Astrocyte (in vitro differentiated cells and primary cell): ENCODE measurements around the gene VWC2L. TPM values are rescaled to one million over a fixed set of nuclear protein-coding genes. Genes with fewer than 3 reads are reported as not detected.

Experiments
- DNase-seq: peaks from one replicate; pipeline ENCODE4 v3.0.0-alpha.2; 2010; ENCODE audit warnings: low read depth
- FAIRE-seq: peaks from 2 replicates; lab custom pipeline; 2011; peaks lifted over from hg19 to GRCh38; lab: Jason Lieb, UNC
- H2AFZ ChIP-seq: 2 replicates; pipeline ENCODE4 v1.6.0; 2012; ENCODE audit warnings: low read depth, low read length, inconsistent platforms
- H3K27ac ChIP-seq: 2 replicates; pipeline ENCODE4 v1.5.1; 2011; ENCODE audit warnings: low read depth, low read length, inconsistent platforms
- H3K27me3 ChIP-seq: 2 replicates; pipeline ENCODE4 v1.6.0; 2011; ENCODE audit warnings: low read length, inconsistent platforms; ENCODE audit not compliant: insufficient read depth
- H3K36me3 ChIP-seq: 2 replicates; pipeline ENCODE4 v1.5.1; 2011; ENCODE audit warnings: low read length, inconsistent platforms; ENCODE audit not compliant: insufficient read depth
- H3K4me1 ChIP-seq: 2 replicates; pipeline ENCODE4 v1.5.1; 2011; ENCODE audit warnings: low read length, inconsistent platforms; ENCODE audit not compliant: insufficient read depth
- H3K4me2 ChIP-seq: 2 replicates; pipeline ENCODE4 v1.6.0; 2012; ENCODE audit warnings: low read length, inconsistent platforms
- H3K4me3 ChIP-seq: 2 replicates; pipeline ENCODE4 v1.5.1; 2011; ENCODE audit warnings: low read depth, mild to moderate bottlenecking, low read length, inconsistent platforms; ENCODE audit not compliant: insufficient read depth
- H3K79me2 ChIP-seq: 2 replicates; pipeline ENCODE4 v1.6.0; 2012; ENCODE audit warnings: mild to moderate bottlenecking, low read length, inconsistent platforms; ENCODE audit not compliant: insufficient read depth
- H3K9ac ChIP-seq: 2 replicates; pipeline ENCODE4 v1.6.0; 2012; ENCODE audit warnings: mild to moderate bottlenecking, low read length, inconsistent platforms
- H3K9me3 ChIP-seq: 2 replicates; pipeline ENCODE4 v1.5.1; 2012; ENCODE audit warnings: low read depth, mild to moderate bottlenecking, low read length, inconsistent platforms; ENCODE audit not compliant: insufficient read depth
- H4K20me1 ChIP-seq: 2 replicates; pipeline ENCODE4 v1.6.0; 2012; ENCODE audit warnings: low read length, inconsistent platforms; ENCODE audit not compliant: insufficient read depth
- H3K27ac Mint-ChIP-seq: one replicate; pipeline ENCODE4 v1.8.0; 2021; ENCODE audit warnings: mild to moderate bottlenecking, mixed read lengths; ENCODE audit not compliant: unreplicated experiment
- H3K27me3 Mint-ChIP-seq: one replicate; pipeline ENCODE4 v1.8.0; 2021; ENCODE audit warnings: low read depth, mixed read lengths; ENCODE audit not compliant: unreplicated experiment
- H3K36me3 Mint-ChIP-seq: one replicate; pipeline ENCODE4 v1.8.0; 2021; ENCODE audit warnings: low read depth, mixed read lengths; ENCODE audit not compliant: unreplicated experiment
- H3K4me1 Mint-ChIP-seq: one replicate; pipeline ENCODE4 v1.8.0; 2021; ENCODE audit warnings: low read depth, mixed read lengths; ENCODE audit not compliant: unreplicated experiment
- H3K4me3 Mint-ChIP-seq: one replicate; pipeline ENCODE4 v1.8.0; 2021; ENCODE audit warnings: mild to moderate bottlenecking, moderate library complexity, mixed read lengths; ENCODE audit not compliant: unreplicated experiment
- H3K9me3 Mint-ChIP-seq: one replicate; pipeline ENCODE4 v1.8.0; 2021; ENCODE audit warnings: mild to moderate bottlenecking, mixed read lengths; ENCODE audit not compliant: unreplicated experiment
- CTCF ChIP-seq: IDR thresholded peaks from 2 replicates; pipeline ENCODE4 v1.5.1; 2011; ENCODE audit warnings: low read depth, mild to moderate bottlenecking, inconsistent platforms, low read length, moderate library complexity; ENCODE audit not compliant: insufficient read depth
- EZH2 ChIP-seq: IDR thresholded peaks from 2 replicates; pipeline ENCODE4 v1.6.1; 2012; ENCODE audit warnings: mild to moderate bottlenecking, low read length, inconsistent platforms; ENCODE audit not compliant: insufficient read depth
- total RNA-seq: library from RNA; stranded (reverse); gene quantifications from 2 replicates; pipeline ENCODE4 v1.2.1, GENCODE V29; 2021

The VWC2L gene
- total RNA-seq, 1 donor from 2014 or later = not detected

GRCh38 chr2:214593727-214594126, 182.9 kb downstream of the VWC2L start:
- H3K4me3 ChIP-seq = no peak overlapping the region
- H3K4me1 ChIP-seq = peaks cover 8% of the 10 kb centered on the region
- Mint-ChIP-seq H3K27ac (peak overlapping the region; percentile 84), H3K9me3 (peaks cover 2% of the 10 kb centered on the region), H3K4me1 (peaks cover 17% of the 10 kb centered on the region), H3K36me3 (no peaks in the 10 kb centered on the region), H3K27me3 (no peaks in the 10 kb centered on the region), H3K4me3 (no peak overlapping the region)
- FAIRE-seq (no peak), DNase-seq (peak; percentile 89)
- no peaks in the 10 kb centered on the region for H4K20me1 ChIP-seq
- H3K27me3 ChIP-seq = no peaks in the 10 kb centered on the region
- peak overlapping the region; percentile 15 for H2AFZ ChIP-seq
- no peak for TF ChIP-seq CTCF
- TF ChIP-seq EZH2 = no peak
- peak overlapping the region; percentile 29 for H3K4me2 ChIP-seq
- H3K27ac ChIP-seq = peak overlapping the region; percentile 71
- H3K36me3 ChIP-seq = no peaks in the 10 kb centered on the region
- H3K9ac ChIP-seq = no peak overlapping the region
- no peaks in the 10 kb centered on the region for H3K79me2 ChIP-seq
- no peaks in the 10 kb centered on the region for H3K9me3 ChIP-seq

GRCh38 chr2:214601852-214602633, 191.2 kb downstream of the VWC2L start:
- no peak for DNase-seq
- H3K9me3 Mint-ChIP-seq = no peaks in the 10 kb centered on the region
- no peak overlapping the region for H3K4me3 Mint-ChIP-seq
- no peaks in the 10 kb centered on the region for H3K79me2 ChIP-seq
- no peak overlapping the region for H2AFZ ChIP-seq
- no peak for FAIRE-seq
- H3K4me1 Mint-ChIP-seq = peaks cover 14% of the 10 kb centered on the region
- no peaks in the 10 kb centered on the region for H3K27me3 ChIP-seq
- H3K4me2 ChIP-seq = no peak overlapping the region
- no peaks in the 10 kb centered on the region for H3K36me3 Mint-ChIP-seq
- no peak for TF ChIP-seq CTCF
- no peak for TF ChIP-seq EZH2
- no peaks in the 10 kb centered on the region for H4K20me1 ChIP-seq
- H3K9ac ChIP-seq = no peak overlapping the region
- H3K27ac Mint-ChIP-seq = no peak overlapping the region
- no peaks in the 10 kb centered on the region for H3K4me1 ChIP-seq
- no peaks in the 10 kb centered on the region for H3K36me3 ChIP-seq
- no peaks in the 10 kb centered on the region for H3K27me3 Mint-ChIP-seq
- no peak overlapping the region for H3K27ac ChIP-seq
- H3K4me3 ChIP-seq = no peak overlapping the region
- H3K9me3 ChIP-seq = no peaks in the 10 kb centered on the region

DNA sequence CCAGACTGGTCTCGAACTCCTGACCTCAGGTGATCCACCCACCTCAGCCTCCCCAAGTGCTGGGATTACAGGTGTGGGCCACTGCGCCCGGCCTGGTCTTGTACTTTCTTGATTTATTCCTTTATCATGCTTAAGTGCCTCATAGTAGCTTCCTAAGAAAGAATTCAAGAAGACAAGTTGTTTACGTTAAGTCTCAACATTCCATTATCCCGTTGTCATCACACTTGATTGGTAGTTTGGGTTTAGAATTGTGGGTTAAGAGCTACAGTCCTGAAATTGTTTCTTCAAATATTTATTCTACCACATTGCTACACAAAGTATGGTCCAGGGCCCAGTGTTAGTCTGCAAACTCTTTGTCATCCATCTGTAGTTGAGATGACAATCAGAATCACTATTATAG, 194.0 kb downstream of the VWC2L start:
- TF ChIP-seq CTCF = no peak
- no peak for TF ChIP-seq EZH2
- no peak overlapping the region for H3K4me3 ChIP-seq
- H3K9me3 ChIP-seq = no peaks in the 10 kb centered on the region
- DNase-seq = peak; percentile 90
- no peaks in the 10 kb centered on the region for H3K79me2 ChIP-seq
- no peak for FAIRE-seq
- no peaks in the 10 kb centered on the region for H4K20me1 ChIP-seq
- Mint-ChIP-seq H3K4me1 (peaks cover 17% of the 10 kb centered on the region), H3K9me3 (no peaks in the 10 kb centered on the region), H3K36me3 (no peaks in the 10 kb centered on the region), H3K4me3 (no peak overlapping the region), H3K27ac (peak overlapping the region; percentile 92), H3K27me3 (no peaks in the 10 kb centered on the region)
- H3K9ac ChIP-seq = no peak overlapping the region
- H3K27me3 ChIP-seq = no peaks in the 10 kb centered on the region
- H3K36me3 ChIP-seq = no peaks in the 10 kb centered on the region
- H3K4me1 ChIP-seq = no peaks in the 10 kb centered on the region
- no peak overlapping the region for H2AFZ ChIP-seq
- no peak overlapping the region for H3K4me2 ChIP-seq
- H3K27ac ChIP-seq = no peak overlapping the region
